HPDE6-E6E7 (cell line): ENCODE measurements around the gene CYS1.
"Not testable (repeated sequence)": the region's sequence is repeated elsewhere in the genome, so short reads cannot be mapped to it uniquely, and the experiment has no call there.

Source experiments
- DNase-seq: peaks from one replicate; pipeline ENCODE4 v3.0.0; 2011; ENCODE audit warnings: missing footprints; ENCODE audit errors: extremely low spot score

The CYS1 gene

GRCh38 chr2:10014418-10015190 is 65.6 kb downstream of the CYS1 start:
- no peak for DNase-seq

GRCh38 chr2:10013651-10014417 is 66.4 kb downstream of the CYS1 start:
- not testable (repeated sequence) for DNase-seq

- DNase-seq: no peak
Measured at GRCh38 chr2:10012963-10013461, 67.2 kb downstream of the CYS1 start.

- DNase-seq: not testable (repeated sequence)
Measured at GRCh38 chr2:10012366-10012962, 67.7 kb downstream of the CYS1 start.

GRCh38 chr2:10011606-10012325 is 68.4 kb downstream of the CYS1 start:
- DNase-seq: not testable (repeated sequence)

GRCh38 chr2:10010861-10011605 is 69.2 kb downstream of the CYS1 start:
- DNase-seq: not testable (repeated sequence)

- no peak for DNase-seq
Measured at GRCh38 chr2:10009811-10010781, 70.1 kb downstream of the CYS1 start.

- no peak for DNase-seq
Measured at GRCh38 chr2:10009271-10009810, 70.9 kb downstream of the CYS1 start.

GRCh38 chr2:10008809-10009176 is 71.4 kb downstream of the CYS1 start:
- DNase-seq: no peak

- DNase-seq: no peak
Measured at GRCh38 chr2:10007921-10008808, 72.0 kb downstream of the CYS1 start.

- DNase-seq: no peak
Measured at GRCh38 chr2:10007435-10007834, 72.8 kb downstream of the CYS1 start.
